Fibroblast of skin of right quadriceps (primary cell): Measurements from ENCODE around the gene ATOX1.
"Not testable (repeated sequence)": the region's sequence is repeated elsewhere in the genome, so short reads cannot be mapped to it uniquely, and the experiment has no call there.

Experiments
- DNase-seq: peaks from one replicate; pipeline ENCODE4 v3.0.0-alpha.2; 2013

The ATOX1 gene

DNA sequence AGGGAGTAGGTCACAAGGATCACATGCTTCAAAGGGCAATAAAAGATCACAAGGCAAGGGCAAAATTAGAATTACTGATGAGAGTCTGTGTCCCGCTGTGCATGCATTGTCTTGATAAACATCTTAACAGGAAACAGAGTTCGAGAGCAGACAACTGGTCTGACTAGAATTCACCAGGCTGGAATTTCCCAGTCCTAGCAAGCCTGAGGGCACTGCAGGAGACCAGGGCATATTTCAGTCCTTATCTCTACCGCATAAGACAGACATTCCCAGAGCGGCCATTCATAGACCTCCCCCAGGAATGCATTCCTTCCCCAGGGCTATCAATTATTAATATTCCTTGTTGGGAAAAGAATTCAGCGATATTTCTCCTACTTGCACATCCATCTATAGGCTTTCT is 28.8 kb downstream of the ATOX1 start:
- DNase-seq, result not testable (repeated sequence)

DNA sequence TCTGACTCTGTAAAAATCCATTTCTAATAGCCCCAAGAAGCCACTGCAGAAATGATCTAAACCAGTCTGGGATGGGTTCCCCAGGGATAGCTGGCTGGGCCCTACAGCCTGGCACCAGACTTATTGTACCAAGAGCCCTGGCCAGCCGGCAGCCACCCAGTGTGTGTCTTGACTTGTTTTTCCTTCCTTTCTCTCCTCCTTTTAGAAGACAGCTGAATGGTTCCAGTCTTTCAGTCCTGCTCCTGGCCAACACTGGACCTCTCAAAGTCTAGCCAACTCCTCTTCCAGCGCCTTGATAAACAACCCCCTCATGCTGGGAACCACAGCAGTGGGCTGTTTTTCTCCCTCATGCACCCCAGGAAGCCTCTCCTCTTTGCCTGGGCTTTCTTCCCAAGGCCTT is 34.1 kb downstream of the ATOX1 start:
- DNase-seq, result no peak

DNA sequence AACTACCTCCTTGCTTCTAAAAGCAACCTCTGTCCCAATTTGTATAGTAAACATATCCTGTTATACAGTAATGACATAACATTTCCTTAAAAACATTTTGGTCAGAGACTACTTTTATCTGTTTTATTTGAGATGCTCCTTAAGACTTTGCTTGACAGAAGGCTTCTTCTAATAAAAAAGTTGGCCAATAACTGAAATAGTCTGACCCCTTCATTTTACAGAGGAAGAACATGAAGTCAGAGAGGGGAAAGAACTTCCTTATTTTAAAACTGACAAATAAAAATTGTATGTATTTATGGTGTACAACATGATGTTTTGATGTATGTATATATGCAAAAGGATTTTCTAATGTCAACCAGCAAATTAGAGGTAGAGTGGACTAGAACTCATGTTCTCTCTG is 35.9 kb downstream of the ATOX1 start:
- no peak for DNase-seq

DNA sequence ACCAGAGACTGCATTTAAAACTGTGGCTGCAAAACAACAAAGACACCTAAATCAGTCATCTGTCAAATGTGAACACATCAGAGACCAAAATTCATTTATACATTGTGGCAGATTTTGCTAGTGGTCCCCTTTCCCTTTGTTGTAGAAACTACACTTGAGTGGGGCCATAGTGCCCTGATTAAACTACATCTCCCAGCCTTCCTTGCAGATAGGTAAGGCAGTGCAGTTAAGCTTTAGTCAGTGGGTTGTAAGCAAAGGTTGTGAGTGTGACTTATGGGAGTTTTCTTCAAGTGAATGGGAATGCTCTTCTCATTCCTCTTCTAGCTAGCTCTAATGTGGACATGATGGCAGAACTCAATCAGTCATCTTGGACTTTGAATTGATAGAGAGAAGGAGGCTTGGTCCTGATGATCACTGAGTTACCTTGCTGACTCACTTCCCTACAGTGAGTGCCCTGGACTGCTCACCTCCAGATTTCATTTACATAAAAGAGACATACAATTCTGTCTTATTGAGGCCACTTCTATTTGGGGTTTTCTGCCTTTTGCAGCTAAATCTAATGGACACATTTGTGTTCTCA is 36.5 kb downstream of the ATOX1 start:
- no peak for DNase-seq

DNA sequence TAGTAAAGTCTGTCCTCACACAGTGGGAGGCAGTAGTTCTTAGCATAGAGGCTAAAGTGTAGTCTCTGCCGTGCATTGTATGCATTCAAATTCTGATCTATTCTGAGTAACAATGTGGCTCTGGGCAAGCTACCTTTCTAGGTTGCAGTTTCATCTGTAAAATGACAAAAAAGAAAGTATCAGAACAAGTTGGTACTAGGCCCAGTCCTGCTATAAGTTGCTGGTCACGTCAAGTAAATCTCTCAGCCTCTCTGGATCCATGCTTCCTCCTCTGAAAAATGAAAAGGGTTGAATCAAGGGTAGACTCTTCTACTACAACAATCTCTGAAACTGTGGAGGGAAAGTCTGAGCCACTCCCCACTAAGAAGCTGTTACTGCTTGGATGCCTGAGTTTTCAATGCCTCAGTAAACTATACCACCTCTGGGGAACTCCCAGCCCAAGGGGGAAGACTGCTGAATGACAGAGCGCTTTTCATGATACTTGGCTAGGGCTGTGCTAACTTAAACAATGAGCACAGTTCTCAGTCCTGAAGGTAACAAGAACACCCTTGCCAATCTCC is 37.3 kb downstream of the ATOX1 start:
- no peak for DNase-seq

DNA sequence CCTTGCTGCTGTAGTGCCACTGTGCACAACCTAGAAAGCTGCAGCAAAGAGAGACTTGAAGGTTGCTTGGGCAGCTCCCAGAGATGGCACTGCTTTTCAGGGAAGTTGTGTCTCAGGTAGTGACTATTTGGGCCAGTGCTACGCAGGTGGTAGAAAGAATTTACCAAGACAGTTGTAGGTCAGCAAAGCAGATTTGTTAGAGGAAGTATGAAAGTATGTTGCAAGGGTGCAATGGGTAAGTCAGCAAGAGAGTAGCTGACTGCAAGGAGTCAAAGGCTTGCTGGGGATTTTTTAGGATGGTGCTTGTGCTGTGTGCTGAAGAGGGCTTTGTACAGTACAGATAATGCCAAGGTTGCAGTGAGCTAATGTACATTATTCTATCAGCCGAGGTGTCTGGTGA is 38.2 kb downstream of the ATOX1 start:
- DNase-seq, result no peak

DNA sequence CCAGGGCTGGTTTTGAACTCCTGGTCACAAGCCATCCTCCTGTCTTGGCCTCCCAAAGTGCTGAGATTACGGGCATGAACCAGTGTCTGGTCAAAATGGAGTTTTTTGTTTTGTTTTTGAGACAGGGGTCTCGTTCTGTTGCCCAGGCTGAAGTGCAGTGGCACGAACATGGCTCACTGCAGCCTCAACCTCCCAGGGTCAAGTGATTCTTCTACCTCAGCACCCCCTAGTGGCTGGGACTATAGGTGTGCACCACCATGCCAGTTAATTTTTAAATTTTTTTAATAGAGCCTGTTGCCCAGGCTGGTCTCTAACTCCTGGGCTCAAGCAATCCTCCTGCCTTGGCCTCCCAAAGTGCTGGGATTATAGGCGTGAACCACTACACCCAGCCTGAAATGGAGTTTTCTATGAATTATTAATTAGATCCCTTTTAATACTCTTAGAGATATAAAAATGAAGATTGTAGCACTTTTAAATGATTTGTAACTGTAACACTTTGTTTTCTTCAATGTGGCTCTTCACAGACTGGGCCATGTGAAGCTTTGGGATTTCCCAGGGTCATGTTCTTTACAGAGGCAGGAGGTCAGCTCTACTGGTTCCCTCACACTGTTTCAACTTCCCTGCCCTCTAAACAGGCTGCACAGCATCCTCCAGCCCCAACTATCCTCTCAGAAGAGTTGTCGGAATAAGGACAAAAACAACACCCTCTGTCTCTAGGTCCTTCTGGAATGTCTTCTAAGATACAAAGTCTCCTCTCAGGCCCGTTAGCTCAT is 39.0 kb downstream of the ATOX1 start:
- peak; percentile 50 for DNase-seq

DNA sequence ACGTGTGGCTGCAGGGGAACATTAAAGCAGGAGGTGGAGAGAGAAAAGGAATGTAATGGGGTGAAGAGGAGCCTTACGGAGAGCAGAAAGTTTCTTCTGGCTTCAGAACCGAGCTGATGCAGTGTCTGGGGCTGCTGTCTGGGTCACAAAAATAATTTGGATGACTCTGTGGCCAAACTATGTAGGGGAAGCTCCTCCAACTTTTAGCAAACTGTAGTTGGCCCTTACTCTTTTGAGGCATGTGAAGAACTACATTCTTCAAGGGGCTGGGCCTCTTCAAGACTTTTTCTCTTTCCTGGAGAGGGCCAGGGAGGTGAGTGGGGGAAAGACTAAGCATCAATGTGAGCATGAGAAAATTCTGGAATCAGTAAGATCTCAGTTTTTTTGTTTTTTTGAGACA is 39.8 kb downstream of the ATOX1 start:
- DNase-seq, result peak; percentile 89

DNA sequence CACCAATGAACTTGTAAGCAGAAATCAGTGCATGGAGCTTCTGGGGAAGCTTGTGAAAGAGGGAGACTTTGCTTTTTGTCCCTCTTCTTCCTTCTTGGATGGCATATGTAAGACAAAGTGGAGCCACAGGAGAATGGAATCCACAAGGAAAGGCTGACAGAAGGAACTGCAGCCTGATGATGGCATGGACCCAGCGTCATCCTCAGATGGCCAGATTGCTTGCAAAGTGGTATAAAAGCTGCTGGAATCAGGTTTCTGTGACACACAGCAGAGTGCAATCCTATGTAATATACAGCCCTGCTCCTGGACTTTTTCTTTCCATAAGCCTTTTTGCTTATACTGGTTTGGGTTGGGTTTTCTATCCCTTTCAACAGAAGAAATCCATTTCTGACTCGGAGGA is 40.3 kb downstream of the ATOX1 start:
- peak; percentile 73 for DNase-seq

DNA sequence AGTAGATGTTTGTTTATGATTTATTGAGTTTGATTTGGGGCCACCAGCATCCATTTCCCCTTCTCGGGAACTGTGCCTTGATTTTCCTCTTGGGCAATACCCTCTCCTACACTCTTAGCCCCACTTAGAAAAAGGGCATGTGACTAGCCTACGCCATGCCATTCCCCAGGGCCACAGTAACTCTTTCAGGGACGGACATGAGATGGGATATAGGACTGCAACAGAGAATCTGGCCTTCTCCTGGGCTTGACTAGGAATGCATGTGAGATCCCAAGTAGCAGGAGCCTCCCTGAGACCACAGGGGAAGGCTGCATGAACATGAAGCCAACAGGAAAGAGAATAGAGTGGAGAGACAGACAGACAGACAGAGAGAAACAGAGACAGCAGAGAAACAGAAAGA is 41.0 kb downstream of the ATOX1 start:
- DNase-seq, result no peak

DNA sequence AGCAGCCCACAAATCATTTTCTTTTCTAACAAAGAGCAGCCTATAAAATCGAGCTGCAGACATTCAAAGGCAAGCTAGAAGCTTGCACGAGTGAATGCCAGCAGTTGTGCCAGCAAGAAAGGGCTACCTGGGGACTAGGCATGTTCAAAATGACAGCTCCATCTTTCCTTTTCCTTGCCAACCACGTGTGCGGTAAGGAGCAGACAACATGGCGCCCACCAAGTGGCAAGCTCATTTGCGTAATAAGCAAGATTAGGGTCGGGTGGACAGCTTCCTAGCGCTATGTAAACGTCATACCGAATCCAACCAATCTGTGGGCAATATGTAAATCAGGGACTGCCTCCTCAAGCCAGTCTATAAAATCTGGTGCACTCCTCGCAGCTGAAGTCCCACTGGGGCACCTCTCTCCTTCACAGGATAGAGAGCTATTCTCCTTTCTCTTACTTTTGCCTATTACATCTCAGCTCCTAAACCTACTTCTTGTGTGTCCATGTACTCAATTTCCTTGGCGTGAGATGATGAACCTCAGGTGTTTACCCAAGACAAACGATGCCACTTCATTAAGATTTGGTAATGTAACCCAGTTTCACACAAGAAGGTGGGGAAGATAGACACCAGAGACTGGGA is 49.2 kb downstream of the ATOX1 start:
- DNase-seq, result no peak

DNA sequence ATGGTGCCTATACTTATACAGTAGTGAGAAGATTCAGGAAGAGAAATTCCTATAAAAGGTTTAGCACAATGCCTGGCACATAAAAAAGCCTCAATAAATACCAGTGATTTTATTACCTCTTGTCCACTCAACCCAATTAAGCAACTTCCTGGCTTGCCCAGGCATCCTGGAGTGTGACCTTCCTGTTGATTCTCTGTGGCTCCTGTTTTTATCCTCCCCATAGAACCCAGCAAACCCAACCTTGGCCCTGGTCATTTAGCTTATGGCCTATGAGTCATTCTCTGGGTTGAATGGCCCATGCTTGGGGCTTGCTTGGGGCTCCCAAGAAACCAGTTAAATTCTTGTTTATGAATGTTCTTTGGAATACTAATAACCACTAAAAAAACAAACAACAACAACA is 50.3 kb downstream of the ATOX1 start:
- DNase-seq, result no peak

DNA sequence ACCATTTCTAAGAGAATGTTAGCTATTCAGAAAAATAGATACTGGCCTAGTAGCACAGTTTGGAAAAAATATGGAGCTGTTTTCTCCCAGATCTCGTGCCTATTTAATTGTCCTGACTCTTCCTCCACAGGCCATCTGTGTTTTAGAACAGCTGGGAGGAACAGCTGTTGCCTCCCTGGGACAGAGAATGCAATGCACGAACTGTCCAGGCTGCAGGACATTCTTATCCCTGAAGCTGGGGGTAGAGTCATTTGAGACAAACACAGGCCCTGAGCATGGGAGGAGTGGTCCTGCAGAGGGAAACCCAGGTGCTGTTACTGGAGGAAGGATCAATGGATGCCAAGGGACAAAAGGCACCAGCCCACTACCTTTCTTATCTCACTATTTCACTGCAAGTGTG is 50.9 kb downstream of the ATOX1 start:
- no peak for DNase-seq

DNA sequence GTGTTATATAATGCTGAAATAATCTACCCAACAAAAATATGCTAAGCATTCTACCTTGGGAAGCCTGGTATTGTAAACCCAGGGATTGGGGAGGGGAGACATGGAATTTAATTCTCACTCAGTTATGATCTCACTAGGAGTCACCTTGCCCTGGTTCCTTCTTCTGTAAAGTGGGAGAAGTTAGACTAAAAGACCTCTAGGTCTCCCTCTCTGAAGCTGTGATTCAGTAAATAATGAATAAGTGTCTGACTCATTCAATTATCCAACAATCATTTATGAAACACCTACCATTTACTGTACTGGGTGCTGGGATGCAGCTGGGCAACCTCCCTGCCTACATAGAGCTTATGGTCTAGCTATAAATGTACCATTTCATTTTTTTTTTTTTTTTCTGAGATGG is 51.5 kb downstream of the ATOX1 start:
- peak; percentile 49 for DNase-seq

DNA sequence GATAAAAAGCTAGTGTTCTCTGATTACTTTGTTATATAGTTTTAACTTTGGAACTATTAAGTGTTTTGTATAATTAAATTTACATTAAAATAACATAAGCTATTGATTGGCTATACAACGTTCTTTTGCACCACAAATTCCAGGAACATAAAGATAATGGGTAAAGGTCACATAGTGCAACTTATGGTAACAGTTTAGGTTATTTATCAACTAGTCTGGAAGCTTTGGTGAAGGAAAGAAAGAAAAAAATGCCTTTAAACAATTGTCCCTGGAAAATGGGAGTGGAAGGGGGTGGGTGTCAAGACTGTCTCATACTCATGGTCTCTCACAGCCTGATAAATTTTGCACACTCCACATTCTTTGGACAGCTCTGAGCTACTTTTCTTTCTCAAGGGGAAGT is 54.7 kb downstream of the ATOX1 start:
- DNase-seq, result no peak

DNA sequence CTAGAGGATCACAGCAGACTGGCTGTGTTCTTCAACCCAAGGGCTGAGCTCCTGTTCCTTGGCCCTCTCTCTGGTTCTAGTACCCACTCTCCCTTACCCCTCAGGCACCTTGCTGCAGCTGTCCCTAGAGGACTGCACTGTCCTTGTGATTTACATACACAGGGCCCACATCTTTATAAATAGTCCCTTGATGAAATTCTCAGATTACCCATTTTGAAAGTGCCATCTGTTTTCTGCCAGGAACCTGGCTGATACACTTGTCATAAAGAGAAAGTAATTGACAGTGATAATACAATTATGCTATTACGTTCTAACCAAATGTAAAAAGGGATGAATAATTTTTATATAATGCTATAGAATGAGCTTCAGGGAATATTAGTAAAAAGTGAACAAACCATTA is 55.2 kb downstream of the ATOX1 start:
- DNase-seq, result no peak

DNA sequence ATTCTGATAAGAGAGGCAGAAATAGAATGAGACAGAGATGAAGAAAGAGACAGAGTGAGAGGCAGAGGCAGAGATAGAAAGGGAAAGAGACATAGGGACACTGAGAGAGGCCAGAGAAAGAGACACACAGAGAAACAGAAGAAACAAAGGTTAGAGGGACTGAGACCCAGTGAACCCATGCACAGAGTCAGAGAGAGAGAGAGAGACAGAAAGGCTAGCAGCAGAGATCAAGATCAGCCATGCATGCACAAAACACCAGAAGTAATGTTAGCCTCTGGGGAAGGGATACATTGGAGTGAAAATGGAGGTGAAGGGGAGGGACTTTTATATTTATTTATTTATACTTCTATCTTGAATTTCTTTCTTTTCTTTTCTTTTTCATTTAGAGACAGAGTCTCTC is 57.6 kb downstream of the ATOX1 start:
- no peak for DNase-seq

DNA sequence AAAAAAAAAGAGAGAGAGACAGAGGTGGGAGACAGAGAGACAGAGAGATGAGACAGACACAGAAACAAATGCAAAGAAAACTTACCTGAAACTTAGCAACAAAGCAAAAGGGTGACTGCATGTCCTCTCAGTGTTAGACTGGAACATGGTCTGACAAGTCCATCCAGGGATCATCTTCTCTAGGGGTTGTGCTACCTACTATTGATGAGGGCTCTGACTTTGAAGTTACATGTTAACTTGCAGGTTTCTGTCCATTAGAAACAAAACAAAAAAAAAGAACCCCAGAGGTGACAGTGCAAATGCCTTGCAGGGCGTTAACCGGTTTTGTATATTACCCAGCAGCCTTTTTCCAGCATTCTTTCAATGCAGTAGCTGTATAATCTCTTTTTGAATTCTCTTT is 58.1 kb downstream of the ATOX1 start:
- no peak for DNase-seq

DNA sequence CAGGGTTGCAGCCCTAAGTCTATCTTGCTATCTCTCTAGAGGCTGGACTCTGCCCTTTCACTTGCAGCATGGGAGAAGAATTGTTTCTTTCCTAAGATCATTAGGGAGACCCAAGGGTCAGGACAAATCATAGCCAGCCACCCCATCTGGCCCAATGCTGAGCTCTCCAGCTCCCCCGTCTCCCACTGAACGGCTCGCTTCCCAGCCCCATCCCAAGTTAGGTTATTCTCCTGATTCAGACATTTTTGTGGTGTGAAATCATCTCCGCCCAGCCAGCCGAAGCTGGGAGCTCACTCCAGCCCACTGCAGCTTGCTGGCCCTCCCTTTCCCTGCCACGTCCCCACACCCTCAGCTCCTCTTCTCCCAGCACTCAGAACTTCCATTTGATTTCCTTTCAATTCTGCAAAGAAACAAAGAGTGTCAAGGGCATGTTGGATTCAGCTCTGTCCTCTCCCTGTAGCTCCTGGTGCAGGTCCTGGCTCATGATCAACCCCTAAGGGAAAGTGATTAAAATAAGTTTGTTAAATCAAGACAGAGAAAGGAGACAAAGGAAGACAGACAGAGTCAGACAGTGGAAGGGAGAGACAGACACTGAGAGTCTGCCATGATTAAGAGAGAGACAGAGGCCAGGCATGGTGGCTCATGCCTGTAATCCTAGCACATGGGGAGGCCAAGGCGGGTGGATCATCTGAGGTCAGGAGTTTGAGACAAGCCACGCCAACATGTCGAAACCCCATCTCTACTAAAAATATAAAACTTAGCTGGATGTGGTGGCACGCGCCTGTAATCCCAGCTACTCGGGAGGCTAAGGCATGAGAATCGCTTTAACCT is 59.1 kb downstream of the ATOX1 start:
- DNase-seq, result peak; percentile 99

DNA sequence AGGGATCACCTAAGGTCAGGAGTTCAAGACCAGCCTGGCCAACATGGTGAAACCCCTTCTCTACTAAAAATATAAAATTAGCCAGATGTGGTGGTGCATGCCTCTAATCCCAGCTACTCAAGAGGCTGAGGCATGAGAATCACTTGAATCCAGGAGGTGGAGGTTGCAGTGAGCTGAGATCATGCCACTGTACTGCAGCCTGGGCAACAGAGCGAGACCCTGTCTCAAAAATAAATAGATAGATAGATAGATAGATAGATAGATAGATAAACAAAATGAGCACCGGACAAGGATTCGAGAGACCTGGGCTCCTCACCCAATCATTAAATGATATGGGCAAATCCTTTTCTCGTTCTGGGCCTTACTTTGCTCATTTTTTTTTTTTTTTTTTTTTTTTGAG is 60.4 kb downstream of the ATOX1 start:
- not testable (repeated sequence) for DNase-seq

DNA sequence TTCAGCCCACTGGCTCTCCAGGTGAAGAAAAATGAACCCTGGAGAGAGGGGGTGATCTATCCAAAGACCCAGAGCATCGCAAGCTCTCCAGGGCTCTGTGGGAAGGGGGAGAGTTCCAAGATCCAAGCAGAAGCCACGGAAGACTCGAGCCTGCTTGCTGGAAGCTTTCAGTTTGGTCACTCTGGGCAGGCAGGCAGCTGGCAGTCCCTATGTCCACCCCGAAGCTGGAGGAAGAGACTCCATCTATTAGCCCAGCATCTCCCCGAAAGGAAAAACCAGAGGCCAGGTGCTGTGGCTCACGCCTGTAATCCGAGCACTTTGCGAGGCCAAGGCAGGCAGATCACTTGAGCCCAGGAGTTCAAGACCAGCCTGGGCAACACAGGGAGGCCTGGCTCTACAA is 61.0 kb downstream of the ATOX1 start:
- DNase-seq, result no peak

DNA sequence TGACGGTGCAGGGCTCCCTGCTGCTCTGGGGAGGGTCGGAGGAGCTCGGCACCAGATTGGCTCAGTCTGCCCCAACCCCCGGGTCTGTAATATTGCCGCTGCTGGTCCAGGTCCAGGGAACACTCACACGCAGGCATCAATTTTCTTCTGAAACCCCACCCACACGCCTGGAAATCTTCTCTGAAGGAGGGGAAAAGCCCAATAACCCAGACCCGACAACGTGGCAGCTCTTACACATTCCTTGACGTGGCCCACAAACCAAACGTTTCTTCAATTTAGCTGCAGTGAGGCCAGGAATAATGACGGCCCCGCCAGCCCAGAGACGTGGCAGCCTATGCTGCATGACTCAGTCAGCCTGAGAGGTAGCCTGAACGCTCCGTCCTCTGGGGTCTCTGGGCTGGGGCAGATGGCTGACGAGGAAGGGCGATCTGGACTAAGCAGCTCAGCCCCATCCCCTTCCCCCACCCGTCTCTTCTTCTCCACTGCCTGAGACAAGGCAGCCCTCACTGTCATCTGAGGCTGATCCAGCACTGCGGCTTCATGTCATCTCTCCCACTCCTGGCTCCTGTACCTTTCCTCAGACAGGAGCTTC is 61.9 kb downstream of the ATOX1 start:
- DNase-seq, result peak; percentile 100

DNA sequence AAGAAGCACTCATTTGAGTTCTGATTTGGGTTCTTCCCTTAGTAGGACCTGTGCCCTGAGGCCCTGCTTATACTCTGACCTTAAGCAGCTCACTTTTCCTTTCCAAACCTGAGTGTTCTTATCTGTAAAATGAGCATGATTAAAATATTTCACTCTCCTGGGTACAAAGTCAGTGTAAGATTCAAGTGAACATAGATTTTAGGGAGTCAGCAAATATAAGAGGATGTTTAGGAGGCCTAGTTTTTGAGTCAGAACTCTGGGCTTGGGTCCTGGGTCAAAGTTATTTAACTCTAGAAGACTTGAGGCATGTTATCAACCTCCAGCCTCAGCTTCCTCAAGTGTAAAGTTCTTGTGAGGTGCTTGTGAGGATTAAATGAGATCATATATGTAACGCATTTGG is 63.0 kb downstream of the ATOX1 start:
- DNase-seq, result no peak
